ENCODE measurements around the gene MAP2K5.

DNA sequence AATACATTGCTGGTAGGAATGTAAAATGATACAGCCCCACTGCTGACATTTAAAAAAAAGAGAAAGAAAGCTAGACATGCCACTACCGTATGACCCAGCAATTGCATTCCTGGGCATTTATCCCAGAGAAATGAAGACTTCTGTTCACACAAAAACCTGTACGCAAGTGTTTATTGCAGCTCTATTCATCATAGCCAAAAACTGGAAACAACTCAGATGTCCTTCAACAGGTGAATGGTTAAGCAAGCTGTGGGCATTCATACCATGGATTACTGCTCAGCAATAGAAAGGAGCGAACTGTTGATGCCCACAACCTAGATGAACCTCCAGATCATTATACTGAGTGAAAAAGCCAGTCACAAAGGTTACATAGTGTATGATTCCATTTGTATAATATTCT lies 132.5 kb downstream of the MAP2K5 start:
- TF ChIP-seq POLR2A (IDR thresholded peaks at IDR 0.05), result no peak
- TF ChIP-seq, protein P1, sequence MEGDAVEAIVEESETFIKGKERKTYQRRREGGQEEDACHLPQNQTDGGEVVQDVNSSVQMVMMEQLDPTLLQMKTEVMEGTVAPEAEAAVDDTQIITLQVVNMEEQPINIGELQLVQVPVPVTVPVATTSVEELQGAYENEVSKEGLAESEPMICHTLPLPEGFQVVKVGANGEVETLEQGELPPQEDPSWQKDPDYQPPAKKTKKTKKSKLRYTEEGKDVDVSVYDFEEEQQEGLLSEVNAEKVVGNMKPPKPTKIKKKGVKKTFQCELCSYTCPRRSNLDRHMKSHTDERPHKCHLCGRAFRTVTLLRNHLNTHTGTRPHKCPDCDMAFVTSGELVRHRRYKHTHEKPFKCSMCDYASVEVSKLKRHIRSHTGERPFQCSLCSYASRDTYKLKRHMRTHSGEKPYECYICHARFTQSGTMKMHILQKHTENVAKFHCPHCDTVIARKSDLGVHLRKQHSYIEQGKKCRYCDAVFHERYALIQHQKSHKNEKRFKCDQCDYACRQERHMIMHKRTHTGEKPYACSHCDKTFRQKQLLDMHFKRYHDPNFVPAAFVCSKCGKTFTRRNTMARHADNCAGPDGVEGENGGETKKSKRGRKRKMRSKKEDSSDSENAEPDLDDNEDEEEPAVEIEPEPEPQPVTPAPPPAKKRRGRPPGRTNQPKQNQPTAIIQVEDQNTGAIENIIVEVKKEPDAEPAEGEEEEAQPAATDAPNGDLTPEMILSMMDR (IDR thresholded peaks at IDR 0.05), result no peak
- TF ChIP-seq POLR2AphosphoS5 (IDR thresholded peaks at IDR 0.05), result no peak
